Stimulated activated CD8-positive, alpha-beta memory T cell treated with anti-CD3 and anti-CD28 coated beads, Interleukin-7, amount 100 ng/mL, for 24 hours (primary cell): Measurements from ENCODE around the gene KCNK15.

Experiments used
- DNase-seq: peaks from one replicate; pipeline ENCODE4 v3.0.0-alpha.2; 2020; ENCODE audit warnings: low read depth

Gene KCNK15

DNA sequence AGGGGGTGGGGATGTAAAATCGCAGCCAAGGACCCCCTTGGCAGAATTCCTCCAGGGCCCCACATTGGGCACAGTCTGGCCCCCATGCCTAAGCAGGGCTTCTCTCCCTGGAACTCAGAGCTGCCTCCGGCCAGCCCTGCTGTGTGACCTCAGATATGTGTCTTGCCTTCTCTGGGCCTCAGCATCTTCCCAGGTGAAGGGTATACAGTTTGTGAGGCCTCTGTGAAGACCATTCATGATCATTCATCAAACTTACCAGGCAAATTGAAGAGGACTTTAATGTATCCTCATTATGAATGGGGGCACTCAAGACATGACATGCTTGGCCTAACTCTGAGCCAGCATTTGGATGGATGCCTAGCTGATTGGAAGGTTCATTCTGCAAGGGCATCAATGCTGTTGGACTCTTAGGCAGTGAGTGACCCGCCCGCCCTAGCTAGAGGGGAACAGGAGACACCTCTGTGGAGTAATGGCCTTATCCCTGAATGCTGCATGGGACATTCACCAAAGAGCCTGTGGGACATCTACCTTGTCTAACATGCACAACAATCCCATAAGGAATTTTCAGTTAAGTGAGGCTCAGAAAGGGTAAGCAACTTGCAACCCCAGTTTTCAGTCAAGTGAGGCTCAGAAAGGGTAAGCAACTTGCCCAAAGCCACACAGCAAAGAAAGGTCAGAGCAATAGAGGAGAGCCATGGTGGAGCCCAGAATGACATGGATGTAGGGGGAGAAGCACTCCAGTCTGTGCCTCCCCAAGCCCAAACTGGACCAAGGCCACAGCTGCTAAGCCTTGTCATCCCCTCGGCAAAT lies 30.0 kb upstream of the KCNK15 start:
- DNase-seq: no peak

DNA sequence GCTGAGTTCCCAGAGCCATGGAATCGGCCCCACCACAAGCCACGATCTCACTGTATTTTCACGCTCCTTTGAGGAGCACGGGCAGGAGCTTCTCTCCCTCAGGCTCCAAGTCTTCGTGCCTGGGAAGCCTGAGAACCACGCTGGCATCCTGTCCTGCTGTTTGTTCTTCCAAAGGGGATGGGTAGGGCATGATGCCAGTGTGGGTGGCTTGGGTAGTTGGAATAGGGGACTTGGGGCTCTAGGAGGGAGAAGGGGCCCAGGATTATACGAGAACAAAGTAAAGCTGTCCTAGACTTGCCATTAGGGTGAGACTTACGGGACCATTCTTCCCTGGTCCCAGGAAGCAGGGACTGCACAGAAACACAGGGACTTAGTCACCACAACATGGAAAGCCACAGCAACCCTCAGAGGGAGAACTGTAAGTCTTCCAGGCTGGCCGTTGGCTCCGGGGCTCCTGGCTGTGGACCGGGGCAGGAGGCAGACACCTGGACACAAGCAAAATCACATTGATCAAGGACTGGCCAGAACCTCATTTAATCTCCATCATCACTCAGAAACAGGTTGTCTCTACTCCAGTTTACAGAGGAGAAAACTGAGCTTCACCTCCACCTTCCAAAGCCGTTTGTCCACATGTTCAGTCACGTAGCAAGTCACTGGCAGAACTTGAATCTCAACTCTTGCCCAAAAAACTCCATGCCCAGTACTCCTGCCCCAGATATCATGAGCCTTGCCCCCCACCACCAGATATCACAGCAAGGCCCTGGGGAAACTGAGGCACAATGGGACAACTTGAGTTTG lies 29.2 kb upstream of the KCNK15 start:
- DNase-seq: no peak

DNA sequence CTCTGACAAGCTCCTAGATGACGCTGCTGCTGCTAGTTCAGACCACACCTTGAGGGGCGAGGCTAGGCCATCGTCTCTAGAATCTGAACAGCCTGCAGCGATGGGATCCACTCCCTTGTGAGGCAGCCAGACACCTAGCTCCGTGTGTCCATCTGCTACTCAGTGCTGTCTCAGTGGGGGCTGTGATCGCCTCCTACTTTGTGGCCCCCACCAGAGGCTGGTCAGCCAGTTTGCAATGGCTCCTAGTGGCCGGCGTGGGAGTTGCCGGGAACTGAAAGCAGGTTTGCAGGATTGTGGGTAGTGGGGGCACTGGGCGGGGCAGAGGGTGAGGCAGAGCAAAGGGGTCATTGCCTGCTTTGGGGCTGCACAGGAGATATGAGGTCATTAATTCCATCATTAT lies 27.7 kb upstream of the KCNK15 start:
- no peak for DNase-seq

DNA sequence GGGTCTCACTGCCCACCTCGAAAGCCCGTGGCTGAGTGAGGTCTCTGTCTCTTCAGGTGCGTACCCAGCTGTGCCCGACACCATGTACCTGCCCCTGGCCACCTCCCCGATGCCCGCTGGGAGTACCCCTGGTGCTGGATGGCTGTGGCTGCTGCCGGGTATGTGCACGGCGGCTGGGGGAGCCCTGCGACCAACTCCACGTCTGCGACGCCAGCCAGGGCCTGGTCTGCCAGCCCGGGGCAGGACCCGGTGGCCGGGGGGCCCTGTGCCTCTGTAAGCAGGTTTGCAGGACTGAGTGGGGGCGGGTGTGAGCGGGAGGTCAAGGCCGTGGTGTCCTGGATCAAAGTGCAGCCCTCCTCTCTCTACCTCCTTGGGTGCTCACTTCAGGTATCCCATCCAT lies 25.8 kb upstream of the KCNK15 start:
- no peak for DNase-seq

DNA sequence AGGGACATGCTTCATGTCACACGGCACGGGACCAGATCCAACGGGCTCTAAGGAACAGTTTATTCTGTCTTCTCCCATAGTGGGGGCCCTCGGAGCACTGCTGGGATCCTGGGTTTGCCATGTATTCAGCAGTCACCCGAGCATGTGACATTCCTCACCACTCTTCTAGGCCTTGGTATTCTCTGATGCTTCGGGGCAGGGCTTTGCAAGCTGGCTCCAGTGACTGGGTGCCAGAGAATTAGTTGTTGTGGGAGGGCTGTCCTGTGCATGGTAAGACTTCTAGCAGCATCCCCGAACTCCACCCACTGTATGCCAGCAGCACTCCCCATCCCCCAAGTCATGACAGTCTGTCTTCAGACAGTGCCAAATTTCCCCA lies 25.1 kb upstream of the KCNK15 start:
- DNase-seq: no peak

DNA sequence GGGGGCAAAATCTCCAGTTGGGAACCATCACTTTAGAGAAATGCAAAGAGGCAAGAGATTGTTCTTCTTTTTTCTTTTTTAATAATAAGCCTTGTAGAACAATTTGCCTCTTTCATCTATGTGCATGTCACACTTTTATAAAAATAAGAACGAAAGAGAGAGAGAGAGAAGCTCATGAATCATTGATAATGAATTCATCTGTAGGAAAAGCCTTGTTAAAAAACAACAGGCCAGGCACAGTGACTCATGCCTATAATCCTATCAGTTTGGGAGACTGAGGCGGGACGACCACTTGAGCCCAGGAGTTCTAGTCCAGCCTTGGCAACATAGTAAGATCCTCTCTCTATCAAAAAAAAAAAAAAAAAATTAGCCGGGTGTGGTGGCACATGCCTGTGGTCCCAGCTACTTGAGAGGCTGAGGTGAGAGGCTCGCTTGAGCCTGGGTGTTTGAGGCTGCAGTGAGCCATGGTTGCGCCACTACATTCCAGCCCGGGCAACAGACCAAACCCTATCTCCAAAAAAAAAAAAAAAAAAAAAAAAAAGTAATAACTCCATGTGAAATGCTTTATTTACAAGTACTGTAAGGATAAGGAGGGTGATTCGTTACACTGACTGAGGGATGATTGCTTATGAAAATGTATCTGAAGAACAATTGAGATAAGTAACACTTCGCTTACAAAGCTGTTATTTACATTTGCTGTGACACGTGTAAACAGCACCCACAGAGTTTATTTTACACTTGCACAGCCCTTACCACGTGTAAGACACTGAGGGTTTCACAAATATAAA lies 24.5 kb upstream of the KCNK15 start:
- no peak for DNase-seq

DNA sequence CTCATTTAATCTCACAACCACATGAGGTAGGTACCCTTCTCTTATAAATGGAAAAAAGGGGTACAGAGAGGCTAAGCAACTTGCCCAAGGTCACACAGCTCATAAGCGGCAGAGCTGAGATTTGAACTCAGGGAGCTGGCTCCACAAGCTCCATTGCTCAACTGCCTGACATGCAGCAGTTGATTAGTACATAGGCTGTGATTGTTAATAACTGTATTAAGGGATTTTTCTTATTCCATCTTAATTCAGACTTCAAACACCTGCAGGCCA lies 23.9 kb upstream of the KCNK15 start:
- DNase-seq: no peak

DNA sequence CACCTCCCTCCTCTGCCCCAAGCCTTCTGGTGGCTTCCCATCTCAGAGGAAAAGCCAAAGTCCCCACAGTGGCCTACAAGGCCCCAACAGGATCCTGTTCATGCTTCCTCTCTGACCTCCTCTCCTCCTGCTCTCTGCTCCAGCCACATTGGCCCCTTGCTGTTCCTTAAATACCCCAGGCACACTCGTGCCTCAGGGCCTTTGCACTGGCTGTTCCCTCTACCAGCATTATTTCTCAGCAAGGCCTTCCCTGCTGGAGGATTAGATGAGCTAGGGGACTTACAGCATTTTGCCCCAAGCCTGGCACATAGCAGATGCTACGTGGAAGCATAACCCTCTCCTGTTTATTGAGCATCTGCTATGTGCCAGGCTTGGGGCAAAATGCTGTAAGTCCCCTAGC lies 22.7 kb upstream of the KCNK15 start:
- no peak for DNase-seq

DNA sequence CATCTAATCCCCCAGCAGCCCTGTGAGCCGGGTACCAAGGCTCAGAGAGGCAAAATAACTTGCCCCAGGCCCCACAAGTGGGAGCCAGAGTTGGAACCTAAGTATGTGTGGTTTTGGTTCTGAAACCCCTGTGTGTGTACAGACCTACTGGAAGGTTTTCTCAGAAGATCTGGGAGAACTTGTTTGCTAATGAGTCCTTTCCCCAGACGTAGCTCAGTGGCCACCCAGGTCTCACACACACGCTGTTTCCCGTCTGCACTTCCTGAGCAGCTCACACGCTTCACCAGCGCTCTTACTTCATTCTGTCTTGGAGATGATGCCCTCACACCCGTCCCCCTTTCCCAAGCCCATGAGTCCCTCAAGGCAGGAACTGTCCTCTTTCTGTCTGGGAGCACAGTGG lies 22.3 kb upstream of the KCNK15 start:
- no peak for DNase-seq

DNA sequence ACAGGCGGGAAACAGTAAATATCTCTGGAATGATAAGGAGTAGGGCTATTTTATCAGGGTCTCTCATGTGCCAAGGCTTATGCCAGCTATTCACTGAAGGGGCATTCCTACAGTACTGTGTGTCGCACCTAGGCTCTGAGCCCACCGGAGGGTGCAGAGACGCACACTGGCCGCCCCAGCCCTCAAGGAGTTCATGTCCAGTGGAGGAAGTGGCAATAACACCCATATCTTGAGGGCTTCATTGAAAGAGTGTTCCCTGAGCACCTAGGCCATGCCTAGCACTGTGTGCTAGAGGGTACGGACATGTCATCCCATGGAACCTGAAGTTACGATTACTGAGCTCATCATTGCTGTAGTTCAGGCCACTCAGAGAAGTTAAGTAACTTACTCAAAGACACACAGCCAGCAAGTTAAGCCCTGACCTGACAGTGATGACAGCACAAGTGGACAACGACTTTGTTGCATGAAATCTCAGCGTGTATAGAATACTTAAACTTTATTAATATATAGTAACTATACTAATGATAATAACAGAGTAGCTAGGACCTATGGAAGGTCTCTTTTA lies 21.8 kb upstream of the KCNK15 start:
- no peak for DNase-seq

DNA sequence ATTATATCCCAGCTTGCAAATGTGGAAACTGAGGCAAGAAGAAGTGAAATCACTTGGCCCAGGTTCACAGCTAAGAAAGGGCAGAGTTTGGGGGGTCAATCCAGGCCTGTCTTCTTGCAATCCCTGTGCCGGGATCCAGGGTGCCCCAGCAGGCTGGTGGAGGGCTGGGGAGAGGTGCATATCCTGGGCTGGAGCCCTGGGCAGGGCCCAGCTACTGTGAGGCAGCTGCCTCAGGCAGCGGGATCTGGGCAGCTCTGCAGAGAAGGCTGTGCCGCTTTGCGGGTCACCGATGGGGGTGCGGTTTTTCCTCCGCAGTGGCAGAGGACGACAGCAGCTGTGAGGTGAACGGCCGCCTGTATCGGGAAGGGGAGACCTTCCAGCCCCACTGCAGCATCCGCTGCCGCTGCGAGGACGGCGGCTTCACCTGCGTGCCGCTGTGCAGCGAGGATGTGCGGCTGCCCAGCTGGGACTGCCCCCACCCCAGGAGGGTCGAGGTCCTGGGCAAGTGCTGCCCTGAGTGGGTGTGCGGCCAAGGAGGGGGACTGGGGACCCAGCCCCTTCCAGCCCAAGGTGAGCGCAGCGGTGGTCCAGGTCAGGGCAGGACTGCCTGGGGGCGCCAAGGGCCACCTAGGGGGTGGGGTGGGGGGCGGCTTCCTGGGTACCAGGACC lies 21.1 kb upstream of the KCNK15 start:
- no peak for DNase-seq

DNA sequence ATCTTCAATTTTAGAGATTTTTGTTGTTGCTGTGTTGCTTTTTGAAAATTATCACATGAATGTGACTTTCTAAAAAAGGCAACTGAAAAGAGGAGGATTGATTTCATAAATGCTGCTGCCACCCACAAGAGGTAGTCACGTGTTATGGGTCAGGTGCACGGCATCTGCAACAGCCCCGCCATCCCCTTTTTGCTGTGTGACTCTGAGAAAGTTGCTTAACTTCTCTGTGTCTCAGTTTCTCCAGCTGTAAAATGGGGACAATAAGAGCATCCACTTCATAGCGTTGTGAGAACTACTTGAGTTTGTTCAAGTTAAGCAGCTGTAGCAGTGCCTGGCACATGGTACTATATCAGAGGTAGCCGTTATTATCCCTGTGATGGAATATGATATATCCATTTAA lies 19.8 kb upstream of the KCNK15 start:
- no peak for DNase-seq

DNA sequence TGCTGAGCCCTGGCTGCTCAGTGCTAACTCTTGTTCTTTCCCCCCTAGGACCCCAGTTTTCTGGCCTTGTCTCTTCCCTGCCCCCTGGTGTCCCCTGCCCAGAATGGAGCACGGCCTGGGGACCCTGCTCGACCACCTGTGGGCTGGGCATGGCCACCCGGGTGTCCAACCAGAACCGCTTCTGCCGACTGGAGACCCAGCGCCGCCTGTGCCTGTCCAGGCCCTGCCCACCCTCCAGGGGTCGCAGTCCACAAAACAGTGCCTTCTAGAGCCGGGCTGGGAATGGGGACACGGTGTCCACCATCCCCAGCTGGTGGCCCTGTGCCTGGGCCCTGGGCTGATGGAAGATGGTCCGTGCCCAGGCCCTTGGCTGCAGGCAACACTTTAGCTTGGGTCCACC lies 18.6 kb upstream of the KCNK15 start:
- DNase-seq: no peak

DNA sequence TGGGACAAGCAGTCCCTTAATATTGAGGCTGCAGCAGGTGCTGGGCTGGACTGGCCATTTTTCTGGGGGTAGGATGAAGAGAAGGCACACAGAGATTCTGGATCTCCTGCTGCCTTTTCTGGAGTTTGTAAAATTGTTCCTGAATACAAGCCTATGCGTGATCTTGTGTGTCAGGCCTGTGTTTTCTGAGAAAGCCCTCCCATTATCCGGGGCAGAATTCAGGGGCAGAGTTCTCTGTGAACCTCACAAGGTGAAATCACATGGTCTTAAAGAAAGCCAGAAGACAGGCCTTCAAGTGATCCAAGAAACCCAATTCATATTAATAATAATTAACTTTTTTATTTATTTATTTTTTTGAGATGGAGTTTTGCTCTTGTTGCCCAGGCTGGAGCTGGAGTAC lies 18.0 kb upstream of the KCNK15 start:
- DNase-seq: no peak

DNA sequence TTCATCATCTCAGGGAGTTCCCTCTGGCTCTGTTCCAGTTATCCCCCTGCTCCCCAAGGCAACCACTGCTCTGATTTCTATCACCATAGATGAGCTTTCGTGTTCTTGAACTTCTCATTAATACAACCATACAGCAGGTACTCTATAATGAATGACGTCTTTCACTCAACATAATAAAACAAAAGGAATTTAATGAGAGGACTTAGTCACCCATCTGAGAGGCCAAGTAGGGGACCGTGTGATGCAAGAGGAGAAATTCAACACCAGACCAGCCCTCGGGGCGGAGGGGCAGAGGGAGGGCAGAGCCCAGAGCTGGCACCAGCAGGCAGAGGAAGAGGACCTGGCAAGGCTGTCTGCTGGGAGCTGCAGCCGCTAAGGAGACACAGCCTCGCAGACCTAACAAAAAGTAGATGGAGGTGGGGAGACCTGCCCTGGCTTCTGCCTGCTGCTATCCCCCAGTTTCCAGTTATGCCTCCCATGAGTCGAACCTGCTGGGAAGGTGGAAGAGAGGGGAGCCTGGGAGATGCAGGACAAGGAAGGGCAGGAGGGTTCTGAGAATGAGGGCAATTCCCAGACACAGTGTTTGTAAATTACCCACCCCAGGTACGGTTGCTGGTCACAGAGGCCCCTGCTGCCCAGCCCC lies 16.7 kb upstream of the KCNK15 start:
- no peak for DNase-seq

DNA sequence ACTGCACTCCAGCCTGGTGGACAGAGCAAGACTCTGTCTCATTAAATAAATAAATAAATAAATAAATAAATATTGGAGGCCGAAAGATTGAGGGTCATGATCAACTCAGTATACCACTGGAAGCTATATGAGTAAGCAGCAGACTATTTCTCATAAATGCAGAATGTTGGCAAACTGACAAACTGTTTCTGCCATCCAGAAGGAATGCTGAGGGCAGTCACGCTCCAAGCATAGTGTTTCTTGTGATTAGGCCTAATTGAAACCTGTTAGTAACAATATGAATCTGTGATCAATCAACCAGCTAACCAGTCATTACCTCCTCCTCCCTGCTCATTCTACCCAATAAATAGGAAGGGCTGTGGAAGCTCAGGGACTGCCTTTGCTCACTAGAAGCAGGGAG lies 15.2 kb upstream of the KCNK15 start:
- no peak for DNase-seq

DNA sequence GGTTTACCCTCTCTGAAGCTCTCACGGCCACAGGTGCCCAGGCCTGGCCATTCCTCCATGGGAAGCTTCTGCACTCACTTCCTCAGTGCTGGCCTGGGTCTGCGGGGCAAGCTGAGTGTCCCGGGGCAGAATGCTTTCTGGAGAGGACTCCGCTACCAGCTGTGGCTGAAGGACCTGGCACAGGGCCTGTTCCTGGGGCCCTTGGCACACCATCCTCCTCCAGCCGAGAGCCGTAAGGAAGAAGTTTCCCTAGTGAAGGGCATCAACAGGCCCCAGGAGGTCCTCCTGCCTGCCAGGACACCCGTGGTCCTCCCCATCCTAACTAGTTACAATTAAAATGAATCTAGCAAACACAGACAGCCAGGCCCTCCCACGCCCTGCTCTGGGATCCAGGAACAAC lies 14.0 kb upstream of the KCNK15 start:
- no peak for DNase-seq

DNA sequence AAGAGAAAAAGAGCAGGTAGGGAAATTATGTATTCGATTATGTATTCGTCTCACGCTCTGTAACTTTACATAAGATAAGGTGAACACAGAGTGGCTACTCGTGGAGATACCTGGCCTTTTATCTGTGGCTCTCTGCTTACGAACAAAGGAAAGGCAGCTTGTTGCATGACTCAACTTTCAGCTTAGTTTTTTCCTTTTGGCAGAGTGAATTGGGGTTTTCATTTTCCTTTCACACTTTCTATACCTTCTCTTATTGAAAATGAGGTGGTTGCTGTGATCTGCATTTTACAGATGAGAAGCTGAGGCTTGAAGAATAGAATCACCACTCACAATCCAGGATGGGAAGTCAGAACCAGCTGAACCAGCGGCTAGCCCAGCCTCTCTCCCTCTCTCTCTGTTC lies 13.3 kb upstream of the KCNK15 start:
- DNase-seq: no peak

DNA sequence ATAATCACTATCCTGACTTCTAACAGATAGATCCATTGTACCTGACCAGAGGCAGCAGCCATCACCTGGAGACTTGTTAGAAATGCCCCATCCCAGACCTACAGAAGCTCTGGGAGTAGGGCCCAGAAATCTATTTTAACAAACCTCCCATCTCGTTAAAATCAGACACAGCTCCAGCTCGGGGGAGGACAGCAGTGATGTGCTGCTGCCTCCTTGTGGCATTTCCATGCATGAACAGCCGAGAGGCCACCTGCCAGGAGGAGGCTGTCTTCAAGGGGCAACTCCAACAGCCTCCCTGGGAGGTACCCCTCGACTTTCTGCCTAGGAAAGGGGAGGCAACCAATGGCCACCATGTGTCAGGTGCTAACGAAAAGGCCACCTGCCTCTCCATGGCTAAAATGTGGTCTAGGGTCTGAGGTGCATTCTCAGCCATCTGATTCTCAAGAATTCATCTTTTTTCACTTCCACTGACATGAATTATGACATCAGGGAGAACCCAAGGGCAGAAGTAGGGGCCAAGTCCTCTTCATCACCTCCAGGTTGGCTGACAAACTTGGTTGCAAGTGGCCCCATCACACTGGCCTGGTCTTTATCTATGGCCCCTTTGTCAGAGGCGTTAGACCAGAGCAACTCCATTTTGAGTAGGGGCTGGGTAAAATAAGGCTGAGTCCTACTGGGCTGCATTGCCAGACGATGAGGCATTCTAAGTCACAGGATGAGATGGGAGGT lies 12.2 kb upstream of the KCNK15 start:
- no peak for DNase-seq

DNA sequence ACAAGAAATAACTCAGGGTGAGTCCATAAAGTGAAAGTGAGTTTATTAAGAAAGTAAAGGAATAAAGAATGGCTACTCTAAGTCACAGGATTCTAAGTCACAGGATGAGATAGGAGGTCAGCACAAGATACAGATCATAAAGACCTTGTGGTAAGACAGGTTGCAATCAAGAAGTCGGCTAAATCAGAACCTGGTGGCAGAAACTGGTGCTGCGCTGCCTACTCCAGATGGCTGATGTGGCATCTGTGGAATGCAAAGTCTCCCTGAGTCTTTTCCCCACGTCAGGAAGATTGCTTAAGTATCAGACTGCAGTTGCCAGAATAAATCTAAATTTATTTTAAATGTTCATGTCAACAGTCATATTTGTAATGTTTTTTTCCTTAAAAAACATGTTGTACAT lies 10.7 kb upstream of the KCNK15 start:
- no peak for DNase-seq

DNA sequence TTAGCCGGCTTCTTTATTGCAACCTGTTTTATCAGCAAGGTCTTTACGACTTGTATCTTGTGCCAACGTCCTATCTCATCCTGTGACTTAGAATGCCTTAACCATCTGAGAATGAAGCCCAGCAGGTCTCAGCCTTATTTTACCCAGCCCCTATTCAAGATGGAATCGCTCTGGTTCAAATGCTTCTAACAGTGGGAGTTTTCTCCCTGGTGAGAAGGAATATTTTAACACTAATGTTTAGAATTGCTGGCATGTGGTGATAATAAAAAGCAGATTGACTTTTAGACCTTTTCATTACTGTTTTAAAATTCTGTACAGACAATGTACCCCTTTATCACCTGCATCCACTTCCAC lies 9.9 kb upstream of the KCNK15 start:
- no peak for DNase-seq
